Caco-2 (cell line): ENCODE data around the gene SSC4D. TPM values are rescaled to one million over a fixed set of nuclear protein-coding genes. Genes with fewer than 3 reads are reported as not detected.

Experiments used
- BruUV-seq: library from RNA; stranded (reverse); fragments of 400-500 nt; replicated peaks from 2 replicates; lab custom pipeline; 2021; lab: Mats Ljungman, UMichigan
- CTCF ChIA-PET: fragments of 300-600 bp; sonication (Branson Sonifier 250); formaldehyde crosslinking; loops from one replicate; lab custom pipeline; 2022; ENCODE audit warnings: antibody characterized with exemption; lab: Charles Lee
- POLR2A ChIA-PET: fragments of 300-600 bp; sonication (Branson Sonifier 250); formaldehyde crosslinking; loops from one replicate; lab custom pipeline; 2022; ENCODE audit warnings: antibody characterized with exemption; lab: Charles Lee
- DNase-seq, 2 experiments: peaks; one replicate each; pipeline versions ENCODE4 v3.0.0 to v3.0.0-alpha.2; 2020 to 2022
- H3K27me3 ChIP-seq: replicated peaks from 2 replicates; pipeline ENCODE4 v1.6.0; 2011; ENCODE audit warnings: low read length; ENCODE audit not compliant: control insufficient read depth, insufficient read depth
- H3K36me3 ChIP-seq: 2 replicates; pipeline ENCODE4 v1.5.1; 2011; ENCODE audit warnings: low read length; ENCODE audit not compliant: control insufficient read depth, insufficient read depth
- H3K4me1 ChIP-seq: fragments of 250-450 bp; sonication (Bioruptor Pico); 2 replicates; pipeline ENCODE4 v1.5.1; 2020; ENCODE audit warnings: mild to moderate bottlenecking
- H3K4me3 ChIP-seq: 2 replicates; pipeline ENCODE4 v1.5.1; 2011; ENCODE audit warnings: low read depth, mild to moderate bottlenecking, control low read depth, low read length
- H3K9me3 ChIP-seq: fragments of 250-450 bp; sonication (Bioruptor Pico); 2 replicates; pipeline ENCODE4 v1.5.1; 2020; ENCODE audit warnings: mild to moderate bottlenecking, moderate library complexity
- H3K27ac Mint-ChIP-seq: one replicate; pipeline ENCODE4 v1.8.0; 2022; ENCODE audit warnings: mixed read lengths; ENCODE audit not compliant: unreplicated experiment
- H3K27me3 Mint-ChIP-seq: one replicate; pipeline ENCODE4 v1.8.0; 2022; ENCODE audit warnings: mixed read lengths; ENCODE audit not compliant: insufficient read depth, unreplicated experiment
- H3K36me3 Mint-ChIP-seq: one replicate; pipeline ENCODE4 v1.8.0; 2022; ENCODE audit warnings: mild to moderate bottlenecking, mixed read lengths; ENCODE audit not compliant: insufficient read depth, unreplicated experiment
- H3K4me1 Mint-ChIP-seq: one replicate; pipeline ENCODE4 v1.8.0; 2022; ENCODE audit warnings: low read depth, mixed read lengths; ENCODE audit not compliant: unreplicated experiment
- H3K4me3 Mint-ChIP-seq: one replicate; pipeline ENCODE4 v1.8.0; 2022; ENCODE audit warnings: mild to moderate bottlenecking, moderate library complexity, mixed read lengths; ENCODE audit not compliant: unreplicated experiment
- H3K9me3 Mint-ChIP-seq: one replicate; pipeline ENCODE4 v1.8.0; 2022; ENCODE audit warnings: mixed read lengths; ENCODE audit not compliant: unreplicated experiment
- intact Hi-C: fragments of 100-400 bp; cut with micrococcal nuclease; formaldehyde crosslinking; loops from one replicate; pipeline ENCODE4 v1.10.0; 2022; ENCODE audit not compliant: unreplicated experiment
- total RNA-seq: library from RNA; stranded (reverse); gene quantifications from 2 replicates; pipeline ENCODE4 v1.2.3, GENCODE V29; 2022
- TF ChIP-seq, protein P1 (sequence below), 2 experiments: fragments of 200-600 bp in 1 of 2; IDR thresholded peaks; 1 replicate in 1 of 2; 2 replicates in 1 of 2; pipeline versions ENCODE4 v1.5.1 to v1.8.0; 2011 to 2022; ENCODE audit warnings: antibody characterized with exemption in 1 of 2, control low read depth in 1 of 2, inconsistent platforms in 1 of 2, low read depth in 1 of 2, low read length in 1 of 2, mild to moderate bottlenecking in 1 of 2, moderate library complexity in 1 of 2; ENCODE audit not compliant: insufficient read depth in 1 of 2, severe bottlenecking in 1 of 2, unreplicated experiment in 1 of 2

SSC4D gene
- total RNA-seq, 1 experiment from 2014 or later: 1.6 TPM

DNA sequence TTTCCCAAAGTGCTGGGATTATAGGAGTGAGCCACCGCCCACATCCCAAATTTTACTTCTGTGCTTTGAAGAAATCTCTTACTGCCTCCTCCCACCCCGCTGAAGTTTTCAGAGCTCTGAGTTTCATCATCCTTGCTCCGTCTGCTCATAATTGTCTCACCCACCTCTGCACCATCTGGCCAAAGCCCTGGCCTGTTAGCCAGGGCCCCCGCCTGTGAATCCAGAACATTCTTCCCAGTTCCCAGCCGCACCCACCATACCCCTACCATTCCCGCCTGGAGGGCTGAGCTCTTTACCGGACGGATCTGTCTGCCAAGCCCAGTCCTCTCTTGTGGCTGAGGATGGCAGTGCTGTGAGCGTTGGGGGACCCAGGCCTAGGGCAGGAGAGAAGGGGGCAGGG lies 14.5 kb downstream of the SSC4D start:
- POLR2A ChIA-PET: no interaction called here
- CTCF ChIA-PET: interaction anchor here (1.2 kb wide), 1 partner anchor 13 kb away, joined by 4 read pairs; no protein-coding TSS in a partner anchor

DNA sequence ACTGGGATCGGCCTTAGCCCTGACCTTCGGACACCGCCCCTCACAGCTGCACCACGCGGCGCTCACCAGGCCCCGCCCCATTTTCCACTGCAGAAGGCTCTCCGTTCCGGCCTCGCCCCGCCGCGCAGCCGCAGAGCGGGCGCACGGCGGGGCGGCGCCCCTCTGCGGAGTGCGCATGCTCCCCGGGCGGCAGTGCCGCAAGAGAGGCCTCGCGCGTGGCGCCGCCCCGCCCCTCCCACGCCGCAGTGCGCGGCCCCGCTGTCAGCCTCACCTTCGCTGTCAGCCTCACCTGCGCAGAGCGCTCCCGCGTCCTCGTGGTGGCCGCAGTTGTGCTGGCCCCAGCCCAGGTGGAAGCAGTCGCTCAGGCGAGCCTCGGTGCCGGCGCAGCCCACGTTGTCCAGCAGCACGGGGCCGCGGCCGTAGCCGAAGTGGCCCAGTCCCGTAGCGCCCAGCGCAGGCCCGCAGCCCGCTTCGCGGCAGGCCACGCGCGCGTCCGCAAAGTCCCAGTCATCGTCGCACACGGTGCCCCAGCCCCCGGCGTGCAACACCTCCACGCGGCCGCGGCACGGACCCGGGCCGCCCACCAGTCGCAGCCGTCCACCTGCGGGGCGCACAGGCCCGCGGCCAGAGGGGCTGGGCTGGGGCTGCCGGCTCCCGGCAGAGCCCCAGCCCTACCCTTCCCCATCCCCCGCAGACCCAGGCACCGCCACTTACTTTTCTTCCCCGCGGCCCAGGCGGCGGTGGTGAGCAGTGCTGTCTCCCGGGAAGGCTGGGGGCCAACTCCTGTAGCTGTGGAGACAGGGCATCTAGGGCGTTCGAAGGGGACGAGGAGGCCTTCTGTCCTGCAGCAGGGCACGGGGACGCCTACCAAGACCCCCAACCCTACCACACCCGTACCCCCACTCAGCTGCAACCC lies 16.1 kb downstream of the SSC4D start:
- Mint-ChIP-seq H3K27ac (peak overlapping the region; percentile 90), H3K4me3 (peak overlapping the region; percentile 78), H3K27me3 (no peaks in the 10 kb centered on the region), H3K9me3 (no peaks in the 10 kb centered on the region), H3K4me1 (peaks cover 7% of the 10 kb centered on the region), H3K36me3 (peaks cover 6% of the 10 kb centered on the region)
- intact Hi-C loops: loop anchor here (2.0 kb wide), 2 partner anchors 35 to 75 kb away; partner anchors contain the start of gene YWHAG
- H3K27me3 ChIP-seq: no peaks in the 10 kb centered on the region
- peak overlapping the region; percentile 55 for H3K4me3 ChIP-seq
- POLR2A ChIA-PET: interaction anchor here (0.5 kb wide), 2 partner anchors 18 to 719 kb away, joined by 3 read pairs; no protein-coding TSS in a partner anchor
- BruUV-seq: no TSS peak
- CTCF ChIA-PET: interaction anchor here (0.6 kb wide), 1 partner anchor 140 kb away, joined by 3 read pairs; no protein-coding TSS in a partner anchor
- no peaks in the 10 kb centered on the region for H3K36me3 ChIP-seq
- H3K9me3 ChIP-seq: no peaks in the 10 kb centered on the region
- H3K4me1 ChIP-seq: peaks cover 23% of the 10 kb centered on the region
- DNase-seq: peak; percentile 96 to 97
- TF ChIP-seq, protein P1, sequence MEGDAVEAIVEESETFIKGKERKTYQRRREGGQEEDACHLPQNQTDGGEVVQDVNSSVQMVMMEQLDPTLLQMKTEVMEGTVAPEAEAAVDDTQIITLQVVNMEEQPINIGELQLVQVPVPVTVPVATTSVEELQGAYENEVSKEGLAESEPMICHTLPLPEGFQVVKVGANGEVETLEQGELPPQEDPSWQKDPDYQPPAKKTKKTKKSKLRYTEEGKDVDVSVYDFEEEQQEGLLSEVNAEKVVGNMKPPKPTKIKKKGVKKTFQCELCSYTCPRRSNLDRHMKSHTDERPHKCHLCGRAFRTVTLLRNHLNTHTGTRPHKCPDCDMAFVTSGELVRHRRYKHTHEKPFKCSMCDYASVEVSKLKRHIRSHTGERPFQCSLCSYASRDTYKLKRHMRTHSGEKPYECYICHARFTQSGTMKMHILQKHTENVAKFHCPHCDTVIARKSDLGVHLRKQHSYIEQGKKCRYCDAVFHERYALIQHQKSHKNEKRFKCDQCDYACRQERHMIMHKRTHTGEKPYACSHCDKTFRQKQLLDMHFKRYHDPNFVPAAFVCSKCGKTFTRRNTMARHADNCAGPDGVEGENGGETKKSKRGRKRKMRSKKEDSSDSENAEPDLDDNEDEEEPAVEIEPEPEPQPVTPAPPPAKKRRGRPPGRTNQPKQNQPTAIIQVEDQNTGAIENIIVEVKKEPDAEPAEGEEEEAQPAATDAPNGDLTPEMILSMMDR (IDR thresholded peaks at IDR 0.05; ENCODE audit: insufficient read depth in 1 of 2, low read depth in 1 of 2, low read length in 1 of 2, severe bottlenecking in 1 of 2, unreplicated experiment in 1 of 2): no peak

More for the DNA sequence above, 14.5 kb downstream of the SSC4D start:
- Mint-ChIP-seq H3K27ac (no peak overlapping the region), H3K36me3 (peaks cover 6% of the 10 kb centered on the region), H3K9me3 (no peaks in the 10 kb centered on the region), H3K4me1 (peaks cover 11% of the 10 kb centered on the region), H3K4me3 (peak overlapping the region; percentile 24), H3K27me3 (no peaks in the 10 kb centered on the region)
- H3K36me3 ChIP-seq: no peaks in the 10 kb centered on the region
- BruUV-seq: no TSS peak
- intact Hi-C loops: no loop called here
- peaks cover 16% of the 10 kb centered on the region for H3K4me1 ChIP-seq
- no peak overlapping the region for H3K4me3 ChIP-seq
- DNase-seq: no peak
- no peaks in the 10 kb centered on the region for H3K27me3 ChIP-seq
- no peaks in the 10 kb centered on the region for H3K9me3 ChIP-seq
- TF ChIP-seq, protein P1 (IDR thresholded peaks at IDR 0.05; ENCODE audit: insufficient read depth in 1 of 2, low read depth in 1 of 2, low read length in 1 of 2, severe bottlenecking in 1 of 2, unreplicated experiment in 1 of 2): no peak

DNA sequence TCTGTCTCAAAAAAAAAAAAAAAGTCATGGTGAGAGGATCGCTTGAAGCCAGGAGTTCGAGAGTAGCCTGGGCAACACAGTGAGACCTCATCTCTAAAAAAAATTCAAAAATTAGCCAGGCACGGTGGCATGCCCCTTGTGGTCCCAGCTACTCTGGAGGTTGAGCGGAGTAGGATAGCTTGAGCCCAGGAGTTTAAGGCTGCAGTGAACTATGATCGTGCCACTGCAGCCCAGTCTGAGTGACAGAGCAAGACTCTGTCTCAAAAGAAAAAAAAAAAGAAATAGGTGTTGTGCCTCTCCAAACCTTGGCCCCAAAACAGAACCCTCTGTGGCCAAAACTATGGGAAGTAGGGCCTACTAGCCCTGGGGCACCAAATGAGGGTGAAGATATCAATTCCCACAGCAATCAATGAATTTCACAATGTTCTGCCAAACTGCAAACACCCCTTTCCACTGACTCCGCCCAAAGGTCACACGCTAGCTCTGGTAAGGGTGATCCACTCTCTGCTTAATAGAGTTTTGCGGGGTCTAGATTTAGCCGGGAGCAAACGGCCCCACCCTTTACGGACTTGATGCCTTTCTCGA lies 16.9 kb downstream of the SSC4D start:
- Mint-ChIP-seq H3K4me3 (peak overlapping the region; percentile 78), H3K4me1 (no peaks in the 10 kb centered on the region), H3K27ac (peak overlapping the region; percentile 90), H3K27me3 (no peaks in the 10 kb centered on the region), H3K9me3 (no peaks in the 10 kb centered on the region), H3K36me3 (no peaks in the 10 kb centered on the region)
- CTCF ChIA-PET: interaction anchor here (0.6 kb wide), 1 partner anchor 139 kb away, joined by 3 read pairs; no protein-coding TSS in a partner anchor
- intact Hi-C loops: loop anchor here (2.0 kb wide), 2 partner anchors 34 to 74 kb away; partner anchors contain the start of gene YWHAG
- Histone ChIP-seq H3K9me3 (no peaks in the 10 kb centered on the region), H3K27me3 (no peaks in the 10 kb centered on the region), H3K4me1 (peaks cover 20% of the 10 kb centered on the region), H3K4me3 (peak overlapping the region; percentile 55), H3K36me3 (no peaks in the 10 kb centered on the region)
- DNase-seq: no peak
- POLR2A ChIA-PET: interaction anchor here (0.5 kb wide), 1 partner anchor 17 kb away, joined by 3 read pairs; no protein-coding TSS in a partner anchor
- TF ChIP-seq, protein P1 (IDR thresholded peaks at IDR 0.05; ENCODE audit: insufficient read depth in 1 of 2, low read depth in 1 of 2, low read length in 1 of 2, severe bottlenecking in 1 of 2, unreplicated experiment in 1 of 2): no peak
- TSS peak; percentile 95 for BruUV-seq
